GM19372 (cell line): ENCODE data around the gene PAPPA2.
"Not testable (repeated sequence)": the region's sequence is repeated elsewhere in the genome, so short reads cannot be mapped to it uniquely, and the experiment has no call there.

ENCODE experiments used
- ATAC-seq: cut with Tn5 transposase; IDR thresholded peaks from one replicate; pipeline ENCODE4 v1.9.1; 2021; ENCODE audit warnings: mild to moderate bottlenecking, low read depth, moderate library complexity; ENCODE audit not compliant: unreplicated experiment

Gene PAPPA2

DNA sequence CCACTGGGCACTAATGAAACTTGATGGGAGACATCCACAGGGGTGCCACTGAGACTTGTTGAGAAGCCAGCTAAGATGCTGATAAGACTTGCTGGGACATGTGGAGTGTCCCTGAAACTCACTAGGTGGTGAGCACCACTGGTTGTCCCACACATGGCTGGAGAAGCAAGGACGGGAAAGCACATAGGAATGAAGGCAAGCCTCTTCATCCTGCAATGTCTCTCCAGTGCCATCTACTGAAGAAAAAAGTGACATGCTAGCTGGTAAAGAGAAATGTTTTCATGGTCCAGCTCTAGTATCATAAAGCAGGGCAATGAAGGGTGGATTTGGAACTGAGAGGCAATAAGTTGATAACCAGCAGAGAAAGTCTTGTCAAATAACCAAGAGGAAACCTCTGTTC, 283.0 kb downstream of the PAPPA2 start:
- no peak for ATAC-seq

- no peak for ATAC-seq
These were observed 289.5 kb downstream of the PAPPA2 start for GRCh38 chr1:176752505-176752904.

GRCh38 chr1:176754676-176755075, 291.7 kb downstream of the PAPPA2 start:
- no peak for ATAC-seq

- ATAC-seq = not testable (repeated sequence)
These were observed 293.8 kb downstream of the PAPPA2 start for GRCh38 chr1:176756817-176757216.

GRCh38 chr1:176765608-176766007, 302.6 kb downstream of the PAPPA2 start:
- no peak for ATAC-seq

DNA sequence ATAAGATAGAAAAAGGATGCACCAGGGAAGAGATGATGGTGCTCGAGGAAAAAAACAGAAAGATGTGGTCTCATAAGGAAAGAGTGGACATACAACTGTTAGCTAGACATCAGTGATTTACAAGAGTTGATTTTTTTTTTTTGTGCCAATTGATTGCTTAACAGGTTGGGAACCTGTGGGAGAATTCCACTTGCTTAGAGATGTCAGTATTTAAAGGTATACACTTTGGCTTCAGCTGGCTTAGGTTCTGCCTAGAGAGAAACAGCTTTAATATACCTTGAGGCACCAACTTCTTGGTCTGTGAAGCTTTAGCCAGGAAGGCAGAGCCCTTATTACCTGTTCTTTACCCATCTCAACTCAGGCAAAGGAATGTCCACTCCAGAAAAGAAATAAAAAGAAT, 303.8 kb downstream of the PAPPA2 start:
- ATAC-seq = no peak

DNA sequence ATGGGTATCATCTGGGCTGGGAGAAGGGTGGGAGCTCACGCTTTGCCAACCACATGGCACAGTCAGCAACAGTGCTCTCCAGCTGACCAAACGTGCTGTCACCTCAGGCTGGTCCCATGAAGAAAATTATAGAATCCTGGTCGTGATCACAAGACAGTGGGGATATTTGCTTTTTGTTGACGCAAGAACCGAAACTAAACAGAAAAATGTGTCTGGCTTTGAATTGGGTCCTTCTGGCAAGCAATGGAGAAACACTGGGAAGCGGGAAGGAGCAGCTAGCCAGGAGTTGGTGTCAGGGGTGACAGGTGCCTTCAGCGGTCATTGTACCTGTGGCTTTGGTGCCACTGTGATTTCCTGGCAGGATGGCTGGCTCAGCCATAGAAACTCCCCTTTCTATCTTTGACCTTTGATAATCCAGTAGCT, 304.8 kb downstream of the PAPPA2 start:
- ATAC-seq = no peak

DNA sequence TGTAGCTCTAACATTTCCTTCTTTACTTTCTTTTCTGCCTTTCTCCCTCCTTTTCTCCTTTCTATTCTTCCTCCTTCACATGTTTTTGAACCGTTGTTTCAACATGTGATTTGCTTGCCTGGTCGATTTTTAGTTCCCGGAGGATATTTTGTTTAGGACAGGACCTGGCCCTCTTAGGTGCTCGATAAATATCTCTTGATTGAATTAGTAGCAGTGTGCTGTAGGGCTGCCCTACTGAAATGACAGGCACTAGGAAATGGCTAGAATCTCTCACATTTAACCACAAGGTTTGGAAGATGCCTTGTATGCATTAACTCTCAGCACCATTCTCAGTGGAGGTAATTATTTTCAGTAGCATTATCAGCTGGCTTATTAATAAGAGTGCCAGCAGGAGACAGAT, 305.6 kb downstream of the PAPPA2 start:
- no peak for ATAC-seq

GRCh38 chr1:176770066-176770465, 307.1 kb downstream of the PAPPA2 start:
- no peak for ATAC-seq

DNA sequence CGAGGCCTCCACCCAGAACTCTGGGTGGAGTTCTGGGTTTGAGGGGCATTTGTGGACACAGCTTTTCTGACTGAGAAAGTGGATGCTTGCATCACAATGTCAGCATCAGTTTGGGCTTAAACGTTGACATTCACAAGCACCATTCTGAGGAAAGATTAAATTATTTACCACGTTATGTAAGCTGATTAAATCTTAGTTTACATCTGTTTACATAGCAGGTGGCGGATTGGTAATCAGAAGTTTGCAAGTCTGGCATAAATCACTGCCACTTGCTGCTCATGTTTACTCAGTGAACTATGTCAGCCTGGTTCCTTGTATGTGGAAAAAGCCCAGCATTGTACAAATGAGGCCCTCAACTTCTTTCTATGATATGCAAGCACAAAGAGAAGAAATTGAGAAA, 310.1 kb downstream of the PAPPA2 start:
- ATAC-seq = no peak

- ATAC-seq = no peak
These were observed 311.2 kb downstream of the PAPPA2 start for GRCh38 chr1:176774224-176774623.

DNA sequence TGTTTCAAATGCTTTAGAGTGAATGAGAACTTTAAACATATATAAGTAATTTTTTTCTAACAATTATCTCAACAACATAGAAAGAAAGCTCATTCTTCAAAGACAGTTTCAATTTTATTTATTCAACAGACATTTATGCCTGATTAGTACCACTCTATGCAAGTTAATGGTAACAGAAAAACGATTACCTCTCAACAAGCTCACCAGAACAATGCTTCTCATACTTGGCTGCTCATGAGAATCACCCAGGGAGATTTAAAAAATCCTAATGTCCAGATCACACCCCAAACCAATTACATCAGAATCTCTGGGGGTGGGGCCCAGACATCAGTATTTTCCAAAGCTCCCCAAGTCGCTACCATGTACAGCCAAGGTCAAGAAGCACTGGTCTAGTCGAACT, 312.4 kb downstream of the PAPPA2 start:
- no peak for ATAC-seq

- ATAC-seq = no peak
These were observed 313.0 kb downstream of the PAPPA2 start for GRCh38 chr1:176775996-176776395.

DNA sequence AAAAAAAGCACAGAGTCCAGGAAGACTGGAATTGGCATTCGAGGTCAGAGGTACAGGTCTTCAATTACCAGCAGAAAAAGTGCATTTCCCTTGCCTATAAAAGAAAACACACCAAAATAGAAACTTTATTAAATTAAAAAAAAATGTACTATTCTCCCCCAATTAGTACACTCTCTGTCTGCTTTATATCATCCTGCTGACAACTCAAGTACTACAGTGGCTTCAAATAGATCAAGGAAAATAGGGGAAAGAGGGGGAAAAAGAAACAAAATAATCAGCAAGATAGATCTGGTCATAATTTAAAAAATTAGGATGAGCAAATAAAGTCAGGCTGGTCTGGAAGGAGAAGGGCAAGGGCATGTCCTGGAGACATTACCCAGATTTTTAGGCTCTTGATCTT, 315.1 kb downstream of the PAPPA2 start:
- no peak for ATAC-seq

GRCh38 chr1:176779992-176780328, 317.0 kb downstream of the PAPPA2 start:
- ATAC-seq = no peak

- ATAC-seq = no peak
These were observed 320.3 kb downstream of the PAPPA2 start for GRCh38 chr1:176783309-176783708.

GRCh38 chr1:176785056-176785455, 322.1 kb downstream of the PAPPA2 start:
- ATAC-seq = no peak

DNA sequence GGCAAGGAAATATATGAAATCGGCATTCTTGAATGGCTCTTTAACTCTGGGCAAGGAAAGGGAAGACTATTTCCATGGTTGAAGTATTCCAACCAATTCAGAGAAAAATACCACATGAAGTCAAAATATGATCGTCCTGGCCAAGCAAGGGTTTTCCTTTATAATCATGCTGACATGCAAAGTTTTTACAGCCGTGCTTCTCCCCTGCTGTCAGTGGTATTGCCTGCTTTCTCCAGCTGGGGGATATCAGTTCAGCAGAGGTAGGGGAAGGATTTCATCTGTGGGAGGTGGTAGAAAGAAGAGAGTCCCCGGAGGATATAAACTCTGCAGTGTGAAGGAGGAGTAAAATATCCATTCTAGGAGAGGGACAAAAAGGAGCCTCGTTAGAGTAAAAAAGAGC, 322.8 kb downstream of the PAPPA2 start:
- ATAC-seq = no peak

DNA sequence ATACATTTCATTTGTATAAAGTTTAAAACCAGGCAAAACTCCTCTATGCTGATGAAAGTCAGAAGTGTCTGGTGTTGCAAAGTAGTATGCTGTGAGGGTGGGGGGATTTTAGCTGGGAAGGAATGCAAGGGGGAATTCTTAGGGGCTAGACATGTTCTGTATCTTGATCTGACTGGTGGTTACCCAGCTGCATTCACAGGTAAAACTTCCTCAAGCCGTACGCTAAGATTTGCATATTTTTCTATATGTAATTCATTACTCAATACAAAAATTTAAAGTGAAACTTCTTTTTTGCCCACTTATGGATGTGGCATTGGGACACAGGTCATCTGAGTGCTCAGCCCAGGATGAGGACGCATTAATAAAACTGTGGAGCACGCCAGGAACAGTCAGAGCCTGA, 323.3 kb downstream of the PAPPA2 start:
- ATAC-seq = peak; percentile 48

- ATAC-seq = no peak
These were observed 326.7 kb downstream of the PAPPA2 start for GRCh38 chr1:176789571-176790090.

GRCh38 chr1:176790786-176791185, 327.8 kb downstream of the PAPPA2 start:
- ATAC-seq = no peak

DNA sequence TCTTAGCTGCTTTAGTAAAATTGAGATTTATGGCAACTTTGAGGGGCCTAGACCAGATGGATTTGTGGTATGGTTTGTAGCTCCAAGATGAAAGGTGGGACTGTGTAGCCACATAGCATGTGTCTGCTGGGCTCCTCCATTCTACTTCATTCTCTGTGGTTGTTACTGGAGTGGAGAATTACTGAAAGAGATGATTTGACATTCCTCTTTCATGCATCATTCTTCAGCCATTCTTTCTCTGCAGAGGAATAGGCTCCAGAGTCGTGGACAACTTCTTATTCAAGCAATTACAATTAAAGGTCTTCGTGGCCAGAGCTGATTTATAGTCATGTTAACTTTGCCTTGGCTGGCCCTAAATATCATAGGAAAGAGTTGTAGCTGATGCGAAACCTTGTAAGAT, 328.9 kb downstream of the PAPPA2 start:
- no peak for ATAC-seq

GRCh38 chr1:176794897-176795508, 332.0 kb downstream of the PAPPA2 start:
- no peak for ATAC-seq
